ENCODE results near the gene CCR8.

The CCR8 gene

DNA sequence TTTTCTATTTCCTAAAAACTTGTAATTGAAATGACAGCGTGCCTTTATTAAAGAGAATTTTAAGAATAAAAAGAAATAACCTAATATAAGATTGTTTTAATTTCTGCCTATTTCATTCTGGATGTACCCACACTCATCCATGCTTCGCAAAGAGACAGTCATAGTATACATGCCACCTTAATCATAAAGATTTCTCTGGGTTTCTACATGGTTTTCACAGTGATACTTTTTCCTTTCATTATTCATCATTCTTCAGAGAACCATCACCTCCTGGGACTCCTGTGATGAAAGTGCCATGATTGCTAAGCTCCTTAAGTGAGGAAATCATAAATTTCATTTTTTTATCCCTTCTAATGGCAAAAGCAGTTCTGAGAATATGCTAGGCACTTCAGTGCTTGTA is 4.3 kb upstream of the CCR8 start:
- no peaks in the 10 kb centered on the region for H3K4me1 Mint-ChIP-seq
- H3K36me3 Mint-ChIP-seq (ENCODE audit: low read depth) = no peaks in the 10 kb centered on the region
- TF ChIP-seq, protein P1, sequence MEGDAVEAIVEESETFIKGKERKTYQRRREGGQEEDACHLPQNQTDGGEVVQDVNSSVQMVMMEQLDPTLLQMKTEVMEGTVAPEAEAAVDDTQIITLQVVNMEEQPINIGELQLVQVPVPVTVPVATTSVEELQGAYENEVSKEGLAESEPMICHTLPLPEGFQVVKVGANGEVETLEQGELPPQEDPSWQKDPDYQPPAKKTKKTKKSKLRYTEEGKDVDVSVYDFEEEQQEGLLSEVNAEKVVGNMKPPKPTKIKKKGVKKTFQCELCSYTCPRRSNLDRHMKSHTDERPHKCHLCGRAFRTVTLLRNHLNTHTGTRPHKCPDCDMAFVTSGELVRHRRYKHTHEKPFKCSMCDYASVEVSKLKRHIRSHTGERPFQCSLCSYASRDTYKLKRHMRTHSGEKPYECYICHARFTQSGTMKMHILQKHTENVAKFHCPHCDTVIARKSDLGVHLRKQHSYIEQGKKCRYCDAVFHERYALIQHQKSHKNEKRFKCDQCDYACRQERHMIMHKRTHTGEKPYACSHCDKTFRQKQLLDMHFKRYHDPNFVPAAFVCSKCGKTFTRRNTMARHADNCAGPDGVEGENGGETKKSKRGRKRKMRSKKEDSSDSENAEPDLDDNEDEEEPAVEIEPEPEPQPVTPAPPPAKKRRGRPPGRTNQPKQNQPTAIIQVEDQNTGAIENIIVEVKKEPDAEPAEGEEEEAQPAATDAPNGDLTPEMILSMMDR (IDR thresholded peaks at IDR 0.05; ENCODE audit: unreplicated experiment in 3 of 3) = no peak

GRCh38 chr3:39327053-39327745 is 2.3 kb upstream of the CCR8 start:
- Mint-ChIP-seq H3K27ac (no peak overlapping the region), H3K4me1 (no peaks in the 10 kb centered on the region), H3K36me3 (ENCODE audit: low read depth) (no peaks in the 10 kb centered on the region), H3K27me3 (ENCODE audit: low read depth) (no peaks in the 10 kb centered on the region), H3K4me3 (no peak overlapping the region), H3K9me3 (no peaks in the 10 kb centered on the region)
- TF ChIP-seq, protein P1 (IDR thresholded peaks at IDR 0.05; ENCODE audit: unreplicated experiment in 3 of 3) = no peak

More for the DNA sequence above, 4.3 kb upstream of the CCR8 start:
- Mint-ChIP-seq H3K27ac (no peak overlapping the region), H3K4me3 (no peak overlapping the region), H3K9me3 (peaks cover 4% of the 10 kb centered on the region), H3K27me3 (ENCODE audit: low read depth) (no peaks in the 10 kb centered on the region)

GRCh38 chr3:39327746-39328349 is 1.7 kb upstream of the CCR8 start:
- Mint-ChIP-seq H3K27ac (no peak overlapping the region), H3K36me3 (ENCODE audit: low read depth) (no peaks in the 10 kb centered on the region), H3K4me3 (no peak overlapping the region), H3K9me3 (no peaks in the 10 kb centered on the region), H3K27me3 (ENCODE audit: low read depth) (no peaks in the 10 kb centered on the region), H3K4me1 (no peaks in the 10 kb centered on the region)
- TF ChIP-seq, protein P1 (IDR thresholded peaks at IDR 0.05; ENCODE audit: unreplicated experiment in 3 of 3) = no peak

GRCh38 chr3:39330824-39331223 is 1.3 kb downstream of the CCR8 start:
- TF ChIP-seq, protein P1 (IDR thresholded peaks at IDR 0.05; ENCODE audit: unreplicated experiment in 3 of 3) = no peak
- no peaks in the 10 kb centered on the region for H3K36me3 Mint-ChIP-seq (ENCODE audit: low read depth)
- no peaks in the 10 kb centered on the region for H3K4me1 Mint-ChIP-seq
- no peaks in the 10 kb centered on the region for H3K27me3 Mint-ChIP-seq (ENCODE audit: low read depth)
- H3K9me3 Mint-ChIP-seq = no peaks in the 10 kb centered on the region
- H3K27ac Mint-ChIP-seq = no peak overlapping the region
- no peak overlapping the region for H3K4me3 Mint-ChIP-seq

- Mint-ChIP-seq H3K36me3 (ENCODE audit: low read depth) (no peaks in the 10 kb centered on the region), H3K9me3 (no peaks in the 10 kb centered on the region), H3K27me3 (ENCODE audit: low read depth) (no peaks in the 10 kb centered on the region), H3K27ac (no peak overlapping the region), H3K4me3 (no peak overlapping the region), H3K4me1 (no peaks in the 10 kb centered on the region)
- TF ChIP-seq, protein P1 (IDR thresholded peaks at IDR 0.05; ENCODE audit: unreplicated experiment in 3 of 3) = no peak
Observed at GRCh38 chr3:39332525-39332924, 3.0 kb downstream of the CCR8 start.

DNA sequence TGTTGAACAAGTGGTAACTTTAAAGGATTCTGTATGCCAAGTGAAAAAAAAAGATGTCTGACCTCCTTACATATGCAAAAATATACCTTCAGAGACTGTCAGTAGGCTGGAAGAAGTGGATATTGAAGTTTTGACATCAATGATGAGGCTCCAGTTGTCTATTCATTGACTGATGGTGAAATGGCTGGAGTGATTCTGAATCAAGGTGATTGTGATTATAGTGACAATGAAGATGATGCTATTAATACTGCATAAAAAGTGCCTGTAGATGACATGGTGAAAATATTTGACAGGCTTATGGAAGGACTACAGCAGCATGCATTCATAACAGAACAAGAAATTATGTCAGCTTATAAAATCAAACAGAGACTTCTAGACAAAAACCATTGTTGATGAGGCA is 4.1 kb downstream of the CCR8 start:
- H3K36me3 Mint-ChIP-seq (ENCODE audit: low read depth) = no peaks in the 10 kb centered on the region
- no peaks in the 10 kb centered on the region for H3K27me3 Mint-ChIP-seq (ENCODE audit: low read depth)
- H3K27ac Mint-ChIP-seq = no peak overlapping the region
- no peak overlapping the region for H3K4me3 Mint-ChIP-seq
- H3K9me3 Mint-ChIP-seq = no peaks in the 10 kb centered on the region
- no peaks in the 10 kb centered on the region for H3K4me1 Mint-ChIP-seq
- TF ChIP-seq, protein P1 (IDR thresholded peaks at IDR 0.05; ENCODE audit: unreplicated experiment in 3 of 3) = no peak

Measured in nephron (organoid).